Measurements from ENCODE around the gene IER5L. TPM values are rescaled to one million over a fixed set of nuclear protein-coding genes. Genes with fewer than 3 reads are reported as not detected.

IER5L gene
- total and polyA plus RNA-seq, 2 donors (not counting 3 experiments of a cell fraction or from before 2014, with no cell fraction given) = 5.3 to 12.3 TPM

- TSS peak; percentile 4 for BruUV-seq (replicated peaks)
- peaks cover 6 to 11% of the 10 kb centered on the region in 2 experiments for H3K36me3 ChIP-seq (ENCODE audit: control insufficient read depth in 2 of 2, extremely low read depth in 1 of 2, insufficient read depth in 2 of 2, low read length in 2 of 2)
These were observed 38.6 kb downstream of the IER5L start for GRCh38 chr9:129139233-129139992.

More at GRCh38 chr9:129139233-129139992, 38.6 kb downstream of the IER5L start:
- intact Hi-C loops (cut with micrococcal nuclease) (loop anchor here (1.0 to 5.0 kb wide), 6 partner anchors 35 to 643 kb away; no protein-coding TSS in a partner anchor), dilution Hi-C loops (cut with MboI; ENCODE audit: extremely low pct_ligation_motif_present, low sequenced_read_pairs) (no loop called here)
- ChIA-PET CTCF (interaction anchor here (0.6 to 9.5 kb wide), 56 partner anchors 8 to 651 kb away, joined by 3 to 287 read pairs (median 4); partner anchors contain the start of genes ASB6, C9orf50, IER5L and NTMT1), POLR2A (interaction anchor here (0.6 to 2.8 kb wide), 5 partner anchors 29 to 470 kb away, joined by 4 to 39 read pairs (median 6); partner anchors contain the start of gene IER5L)
- Histone ChIP-seq H3K27me3 (ENCODE audit: control insufficient read depth in 2 of 2, insufficient read depth in 2 of 2, low read length in 2 of 2) (no peaks in the 10 kb centered on the region), H3K79me2 (ENCODE audit: control insufficient read depth, insufficient read depth, low read length) (peaks cover 4% of the 10 kb centered on the region), H3K27ac (ENCODE audit: insufficient read depth, low read depth, low read length) (peak overlapping the region; percentile 99), H3K9me1 (replicated peaks; ENCODE audit: control insufficient read depth, extremely low read depth, insufficient read depth, low read length) (no peaks in the 10 kb centered on the region), H3K4me2 (ENCODE audit: insufficient read depth, low read length) (peak overlapping the region; percentile 75), H4K20me1 (replicated peaks; ENCODE audit: control insufficient read depth, extremely low read depth, insufficient read depth, low read length) (no peaks in the 10 kb centered on the region), H3K9me3 (replicated peaks; ENCODE audit: control insufficient read depth, insufficient read depth, low read length) (no peaks in the 10 kb centered on the region), H3K4me1 (ENCODE audit: control insufficient read depth, extremely low read depth, insufficient read depth, low read length) (peaks cover 55% of the 10 kb centered on the region), H3K9ac (replicated peaks; ENCODE audit: extremely low read depth, insufficient read depth, low read length) (peak overlapping the region; percentile 72), H3K4me3 (replicated peaks in 1 of 3; ENCODE audit: insufficient read depth in 1 of 3, low read depth in 1 of 3, low read length in 3 of 3) (peak overlapping the region in 2 of 3 experiments; percentile 14 to 31), H2AFZ (ENCODE audit: low read depth, low read length) (peak overlapping the region; percentile 10)
- peak; percentile 86 for DNase-seq (ENCODE audit: low read depth, low spot score)
- TF ChIP-seq POLR2AphosphoS5 (IDR thresholded peaks at IDR 0.05; ENCODE audit: insufficient read depth, low read depth, low read length) = peak; percentile 23
- peak; percentile 67 for TF ChIP-seq MAX (IDR thresholded peaks at IDR 0.05; ENCODE audit: insufficient read depth, insufficient read length)
- TF ChIP-seq CTCF (IDR thresholded peaks at IDR 0.05; ENCODE audit: extremely low read depth in 1 of 2, insufficient read depth in 1 of 2, low read depth in 1 of 2, low read length in 2 of 2) = peak; percentile 65 to 80
- peak; percentile 3 for TF ChIP-seq MYC (IDR thresholded peaks at IDR 0.05; ENCODE audit: low read depth, low read length)
- TF ChIP-seq GATA2 (IDR thresholded peaks at IDR 0.05; ENCODE audit: insufficient read depth, insufficient read length, low read depth, low read length) = no peak
- no peak for TF ChIP-seq JUN (IDR thresholded peaks at IDR 0.05; ENCODE audit: borderline replicate concordance, insufficient read depth, insufficient read length, low read depth)
- peak; percentile 38 for TF ChIP-seq POLR2A (IDR thresholded peaks at IDR 0.05; ENCODE audit: low read depth, low read length)
- no peak for TF ChIP-seq EZH2 (IDR thresholded peaks at IDR 0.05; ENCODE audit: borderline replicate concordance, low read depth, low read length, severe bottlenecking)
- peak; percentile 95 for FAIRE-seq

All from endothelial cell of umbilical vein (primary cell).